Type B pancreatic cell (in vitro differentiated cells): Measurements from ENCODE around the gene AK1. TPM values are rescaled to one million over a fixed set of nuclear protein-coding genes. Genes with fewer than 3 reads are reported as not detected.
A peak's percentile ranks its signal among the peaks of the same experiment; 100 is the strongest.

Experiments used
- DNase-seq: peaks from one replicate; pipeline ENCODE4 v3.0.0; 2021; ENCODE audit warnings: mixed read lengths; ENCODE audit not compliant: unreplicated experiment; ENCODE audit errors: extremely low spot score
- H3K27ac Mint-ChIP-seq: 2 replicates; pipeline ENCODE4 v1.8.0; 2021; ENCODE audit warnings: mild to moderate bottlenecking, mixed read lengths
- H3K27me3 Mint-ChIP-seq: 2 replicates; pipeline ENCODE4 v1.8.0; 2021; ENCODE audit warnings: mixed read lengths
- H3K36me3 Mint-ChIP-seq: 2 replicates; pipeline ENCODE4 v1.8.0; 2021; ENCODE audit warnings: mixed read lengths
- H3K4me1 Mint-ChIP-seq: one replicate; pipeline ENCODE4 v1.8.0; 2021; ENCODE audit warnings: mixed read lengths; ENCODE audit not compliant: unreplicated experiment
- H3K4me3 Mint-ChIP-seq: 2 replicates; pipeline ENCODE4 v1.8.0; 2021; ENCODE audit warnings: mild to moderate bottlenecking, mixed read lengths
- H3K9me3 Mint-ChIP-seq: 2 replicates; pipeline ENCODE4 v1.8.0; 2021; ENCODE audit warnings: mixed read lengths
- total RNA-seq: library from RNA; stranded (reverse); gene quantifications from 2 replicates; pipeline ENCODE4 v1.2.1, GENCODE V29; 2021; ENCODE audit warnings: low replicate concordance
- TF ChIP-seq, protein P1 (sequence below): fragments of 200-600 bp; sonication (generic); conservative IDR thresholded peaks from 2 replicates; pipeline ENCODE4 v1.5.0; 2021; ENCODE audit warnings: antibody characterized with exemption, mild to moderate bottlenecking

Gene AK1
- total RNA-seq, 1 donor from 2014 or later: 59.8 TPM

DNA sequence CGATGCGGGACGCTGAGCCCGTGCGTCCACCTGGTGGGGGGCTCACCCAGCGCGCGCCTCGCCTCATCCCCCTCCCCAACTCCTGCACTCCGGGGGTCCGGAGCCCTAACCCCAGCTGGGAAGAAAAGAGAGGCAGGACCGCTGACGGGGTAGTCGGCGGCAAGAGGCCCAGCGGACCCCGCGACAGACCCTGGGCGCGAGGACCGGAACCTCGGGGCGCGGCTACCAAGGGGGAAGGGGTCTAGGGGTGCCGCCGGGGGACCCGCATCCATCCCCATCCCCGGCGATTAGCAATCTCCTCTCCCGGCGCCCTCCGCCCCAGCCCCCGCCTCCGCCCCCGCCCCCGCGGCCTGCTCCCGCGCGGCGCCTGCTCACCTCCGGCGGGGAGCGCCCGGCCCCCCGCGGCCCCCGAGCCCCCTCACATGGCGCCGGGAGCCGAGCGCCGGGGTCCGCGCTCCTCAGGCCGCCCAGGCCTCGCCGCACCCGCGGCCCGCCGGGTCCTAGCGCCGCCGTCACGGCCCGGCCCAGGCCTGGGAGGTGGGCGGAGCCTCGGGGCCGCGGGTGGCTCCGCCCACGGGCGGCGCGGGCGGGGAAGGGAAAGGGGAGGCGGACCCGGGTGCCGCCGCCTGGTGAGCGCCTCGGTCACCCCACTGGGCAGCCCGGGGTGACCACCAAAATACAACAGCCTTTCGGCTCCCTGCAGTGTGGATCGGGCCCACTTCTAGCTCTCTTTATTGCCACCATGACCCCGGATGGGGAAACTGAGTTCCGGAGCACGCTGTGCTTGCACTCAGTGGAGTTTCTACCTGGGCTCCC lies 21.9 kb upstream of the AK1 start, which contains the start of gene ST6GALNAC6:
Gene ST6GALNAC6 (minus strand): TSS at position 476 of the 816 bp plus-strand sequence. CDS start 1,622 bp downstream, outside the sequence.
- no peak for DNase-seq
- Mint-ChIP-seq H3K27ac (peak within 1 kb of the TSS; percentile 39), H3K4me3 (peak within 1 kb of the TSS; percentile 92), H3K36me3 (peaks cover 13% of the 10 kb centered on the region), H3K27me3 (no peaks in the 10 kb centered on the region), H3K4me1 (peaks cover 22% of the 10 kb centered on the region), H3K9me3 (no peaks in the 10 kb centered on the region)
- TF ChIP-seq, protein P1, sequence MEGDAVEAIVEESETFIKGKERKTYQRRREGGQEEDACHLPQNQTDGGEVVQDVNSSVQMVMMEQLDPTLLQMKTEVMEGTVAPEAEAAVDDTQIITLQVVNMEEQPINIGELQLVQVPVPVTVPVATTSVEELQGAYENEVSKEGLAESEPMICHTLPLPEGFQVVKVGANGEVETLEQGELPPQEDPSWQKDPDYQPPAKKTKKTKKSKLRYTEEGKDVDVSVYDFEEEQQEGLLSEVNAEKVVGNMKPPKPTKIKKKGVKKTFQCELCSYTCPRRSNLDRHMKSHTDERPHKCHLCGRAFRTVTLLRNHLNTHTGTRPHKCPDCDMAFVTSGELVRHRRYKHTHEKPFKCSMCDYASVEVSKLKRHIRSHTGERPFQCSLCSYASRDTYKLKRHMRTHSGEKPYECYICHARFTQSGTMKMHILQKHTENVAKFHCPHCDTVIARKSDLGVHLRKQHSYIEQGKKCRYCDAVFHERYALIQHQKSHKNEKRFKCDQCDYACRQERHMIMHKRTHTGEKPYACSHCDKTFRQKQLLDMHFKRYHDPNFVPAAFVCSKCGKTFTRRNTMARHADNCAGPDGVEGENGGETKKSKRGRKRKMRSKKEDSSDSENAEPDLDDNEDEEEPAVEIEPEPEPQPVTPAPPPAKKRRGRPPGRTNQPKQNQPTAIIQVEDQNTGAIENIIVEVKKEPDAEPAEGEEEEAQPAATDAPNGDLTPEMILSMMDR: no peak

DNA sequence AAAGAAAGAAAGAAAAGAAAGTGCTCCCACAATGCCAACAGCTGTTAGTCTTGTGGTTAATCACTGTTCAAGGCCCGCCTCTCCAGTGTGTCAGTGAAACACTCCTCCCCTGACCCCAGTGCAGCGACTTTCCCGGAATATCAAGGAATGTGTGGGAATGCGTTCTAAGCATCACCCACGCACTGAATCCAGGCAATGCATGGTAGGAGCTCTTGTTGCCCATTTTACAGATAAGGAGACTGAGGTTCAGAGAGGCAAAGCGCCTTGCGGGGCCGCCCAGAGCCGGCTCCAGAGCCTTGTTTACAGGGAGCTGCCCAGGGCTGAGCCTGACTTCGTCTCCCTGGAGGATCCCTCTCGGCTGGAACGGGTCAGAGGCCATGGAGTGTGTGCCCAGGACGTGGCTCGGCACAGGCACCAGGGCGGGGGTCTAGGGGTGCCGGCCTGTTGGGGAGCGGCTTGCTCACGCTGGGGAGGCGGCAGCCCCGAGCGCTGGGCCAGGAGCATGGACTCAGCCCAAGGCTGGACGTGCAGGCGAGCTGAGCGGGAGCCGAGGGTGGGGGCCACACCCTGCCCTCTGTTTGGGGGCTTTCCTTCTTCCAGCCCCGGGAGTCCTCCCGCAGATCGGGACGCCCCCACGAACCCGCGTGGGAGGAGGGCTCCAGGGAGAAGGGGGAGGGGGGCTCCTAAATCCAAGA lies 21.1 kb upstream of the AK1 start:
- peak overlapping the region; percentile 92 for H3K4me3 Mint-ChIP-seq
- H3K27me3 Mint-ChIP-seq: no peaks in the 10 kb centered on the region
- H3K27ac Mint-ChIP-seq: peak overlapping the region; percentile 39
- DNase-seq: no peak
- H3K36me3 Mint-ChIP-seq: peaks cover 20% of the 10 kb centered on the region
- no peaks in the 10 kb centered on the region for H3K9me3 Mint-ChIP-seq
- TF ChIP-seq, protein P1: no peak
- peaks cover 15% of the 10 kb centered on the region for H3K4me1 Mint-ChIP-seq

DNA sequence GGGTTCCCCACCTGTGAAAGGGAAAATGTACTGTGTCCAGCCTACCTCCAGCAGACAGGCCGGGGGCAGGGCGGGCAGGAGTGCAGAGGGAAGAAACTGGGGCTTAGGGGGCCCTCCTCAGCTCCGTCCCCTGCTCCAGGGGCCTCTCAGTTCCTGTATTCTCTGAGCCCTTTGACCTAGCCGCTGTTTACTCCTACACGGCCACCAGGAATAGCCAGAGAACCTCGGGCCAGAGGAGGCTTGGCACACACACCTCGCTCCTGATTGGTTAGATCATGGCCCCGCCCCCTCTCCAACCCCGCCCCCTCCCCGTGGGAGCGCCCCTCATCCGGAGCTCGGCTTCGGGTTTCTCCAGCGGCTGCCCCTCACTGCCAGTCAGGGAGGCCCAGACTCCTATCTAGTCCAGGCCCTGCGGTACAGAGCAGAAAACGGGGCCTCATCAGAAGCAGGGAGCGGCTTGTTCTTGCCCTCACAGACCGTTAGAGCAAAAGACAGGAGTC lies 19.8 kb upstream of the AK1 start:
- Mint-ChIP-seq H3K27me3 (no peaks in the 10 kb centered on the region), H3K4me3 (peak overlapping the region; percentile 78), H3K4me1 (peaks cover 11% of the 10 kb centered on the region), H3K36me3 (peaks cover 34% of the 10 kb centered on the region), H3K9me3 (no peaks in the 10 kb centered on the region), H3K27ac (peak overlapping the region; percentile 70)
- DNase-seq: peak; percentile 84
- TF ChIP-seq, protein P1: no peak

DNA sequence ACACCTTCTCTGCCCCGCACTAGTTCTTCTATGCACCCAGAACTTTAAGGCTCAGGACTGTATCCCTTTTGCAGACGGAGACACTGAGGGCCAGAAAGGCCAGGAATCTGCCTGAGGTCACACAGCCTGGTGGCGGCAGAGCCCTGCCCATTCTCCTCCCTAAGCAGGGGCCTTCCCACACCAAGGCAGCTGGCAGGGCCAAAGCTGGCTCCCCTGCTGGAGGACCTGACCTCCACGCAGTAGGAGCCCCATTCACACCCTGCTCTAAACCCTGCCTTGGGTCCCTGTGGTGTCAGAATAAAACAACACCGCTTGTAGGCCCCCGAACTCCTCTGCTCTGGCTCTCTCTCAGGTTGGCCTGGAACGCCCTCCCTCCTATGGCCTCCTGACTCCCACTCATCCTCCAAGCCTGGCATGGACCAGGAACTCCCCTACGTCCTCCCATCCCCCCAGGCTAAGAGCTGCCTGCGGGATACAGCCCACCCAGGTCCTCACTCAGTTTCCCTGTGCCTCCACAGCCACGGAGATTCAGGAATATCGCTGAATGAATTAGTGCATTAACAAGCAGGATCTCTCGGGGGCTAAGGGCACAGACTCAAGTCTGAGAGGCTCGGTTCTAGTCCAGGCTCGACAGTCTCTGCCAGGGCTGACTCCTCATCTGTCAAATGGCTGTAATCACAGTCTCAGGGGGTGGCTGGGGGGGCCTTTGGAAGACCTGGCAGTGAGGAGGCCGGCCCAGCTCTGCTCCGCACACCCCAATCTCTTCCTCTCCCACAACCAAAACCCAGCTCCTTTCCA lies 19.1 kb upstream of the AK1 start:
- peaks cover 11% of the 10 kb centered on the region for H3K4me1 Mint-ChIP-seq

DNA sequence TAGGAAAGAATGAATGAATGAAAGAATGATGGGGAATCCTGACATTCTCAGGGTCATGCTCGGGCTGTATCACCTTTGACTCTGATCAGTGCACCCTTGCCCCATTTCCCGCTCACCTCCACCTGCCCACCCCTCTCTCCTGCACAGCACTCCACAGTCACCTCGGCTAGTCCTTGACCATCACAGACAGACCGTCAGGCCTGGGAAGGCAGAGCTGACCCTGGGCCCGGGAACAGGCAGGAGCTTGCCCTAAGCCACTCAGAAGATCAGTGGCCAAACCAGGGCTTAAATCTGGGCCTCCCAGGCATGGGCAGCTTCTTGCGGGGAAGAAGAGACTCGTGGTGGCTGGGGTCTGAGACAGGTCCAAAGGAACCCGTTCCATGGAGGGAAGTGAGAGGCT lies 18.3 kb upstream of the AK1 start:
- Mint-ChIP-seq H3K36me3 (peaks cover 43% of the 10 kb centered on the region), H3K4me1 (peaks cover 6% of the 10 kb centered on the region), H3K9me3 (no peaks in the 10 kb centered on the region), H3K27me3 (no peaks in the 10 kb centered on the region), H3K4me3 (no peak overlapping the region), H3K27ac (no peak overlapping the region)
- no peak for DNase-seq
- TF ChIP-seq, protein P1: no peak

More for the DNA sequence above, 19.1 kb upstream of the AK1 start:
- Mint-ChIP-seq H3K27ac (peak overlapping the region; percentile 70), H3K36me3 (peaks cover 36% of the 10 kb centered on the region), H3K27me3 (no peaks in the 10 kb centered on the region), H3K4me3 (peak overlapping the region; percentile 78), H3K9me3 (no peaks in the 10 kb centered on the region)
- no peak for DNase-seq
- TF ChIP-seq, protein P1: no peak
